ENCODE results near the gene TRPC6.

TRPC6 gene

GRCh38 chr11:101584655-101585054 is 848 bp upstream of the TRPC6 start:
- H3K4me2 ChIP-seq (ENCODE audit: low read depth, low read length, poor library complexity, severe bottlenecking): no peak overlapping the region
- H4K20me1 ChIP-seq (ENCODE audit: low read depth, low read length): no peaks in the 10 kb centered on the region
- no peak overlapping the region for H3K9ac ChIP-seq (ENCODE audit: low read length)
- no peaks in the 10 kb centered on the region for H3K79me2 ChIP-seq (ENCODE audit: insufficient read depth, low read length)
- H3K9me3 ChIP-seq (ENCODE audit: insufficient read depth, low read length): no peaks in the 10 kb centered on the region
- H3F3A ChIP-seq (ENCODE audit: insufficient read depth): no peaks in the 10 kb centered on the region
- no peaks in the 10 kb centered on the region for H3K36me3 ChIP-seq (ENCODE audit: low read length)
- H3K4me3 ChIP-seq (ENCODE audit: insufficient read depth, low read length, poor library complexity, severe bottlenecking): no peak overlapping the region
- no peak overlapping the region for H3K27ac ChIP-seq (ENCODE audit: low read depth, low read length)
- H2AFZ ChIP-seq (ENCODE audit: low read depth, low read length, severe bottlenecking): no peak overlapping the region
- no peaks in the 10 kb centered on the region for H3K27me3 ChIP-seq (ENCODE audit: low read length)
- TF ChIP-seq CTCF (IDR thresholded peaks at IDR 0.05; ENCODE audit: insufficient read depth, low read length, poor library complexity, severe bottlenecking) (no peak), EZH2phosphoT487 (conservative IDR thresholded peaks at IDR 0.05; ENCODE audit: low read length) (no peak)
- H3K9me2 ChIP-seq (replicated peaks; ENCODE audit: insufficient read depth, low read length): no peaks in the 10 kb centered on the region

GRCh38 chr11:101584129-101584515 is 315 bp upstream of the TRPC6 start:
- Histone ChIP-seq H3K27me3 (ENCODE audit: low read length) (no peaks in the 10 kb centered on the region), H3K4me2 (ENCODE audit: low read depth, low read length, poor library complexity, severe bottlenecking) (no peak overlapping the region), H2AFZ (ENCODE audit: low read depth, low read length, severe bottlenecking) (no peak overlapping the region), H3K27ac (ENCODE audit: low read depth, low read length) (no peak overlapping the region), H3K9me3 (ENCODE audit: insufficient read depth, low read length) (no peaks in the 10 kb centered on the region), H3K79me2 (ENCODE audit: insufficient read depth, low read length) (no peaks in the 10 kb centered on the region), H3K4me3 (ENCODE audit: insufficient read depth, low read length, poor library complexity, severe bottlenecking) (no peak overlapping the region), H3F3A (ENCODE audit: insufficient read depth) (no peaks in the 10 kb centered on the region), H3K36me3 (ENCODE audit: low read length) (no peaks in the 10 kb centered on the region), H3K9me2 (replicated peaks; ENCODE audit: insufficient read depth, low read length) (no peaks in the 10 kb centered on the region), H4K20me1 (ENCODE audit: low read depth, low read length) (no peaks in the 10 kb centered on the region), H3K9ac (ENCODE audit: low read length) (no peak overlapping the region)
- TF ChIP-seq CTCF (IDR thresholded peaks at IDR 0.05; ENCODE audit: insufficient read depth, low read length, poor library complexity, severe bottlenecking) (no peak), EZH2phosphoT487 (conservative IDR thresholded peaks at IDR 0.05; ENCODE audit: low read length) (no peak)

- Histone ChIP-seq H4K20me1 (ENCODE audit: low read depth, low read length) (no peaks in the 10 kb centered on the region), H3K9ac (ENCODE audit: low read length) (no peak overlapping the region), H3F3A (ENCODE audit: insufficient read depth) (no peaks in the 10 kb centered on the region), H3K4me3 (ENCODE audit: insufficient read depth, low read length, poor library complexity, severe bottlenecking) (no peak overlapping the region), H2AFZ (ENCODE audit: low read depth, low read length, severe bottlenecking) (no peak overlapping the region), H3K4me2 (ENCODE audit: low read depth, low read length, poor library complexity, severe bottlenecking) (no peak overlapping the region), H3K36me3 (ENCODE audit: low read length) (no peaks in the 10 kb centered on the region), H3K27me3 (ENCODE audit: low read length) (no peaks in the 10 kb centered on the region), H3K9me3 (ENCODE audit: insufficient read depth, low read length) (no peaks in the 10 kb centered on the region), H3K27ac (ENCODE audit: low read depth, low read length) (no peak overlapping the region), H3K9me2 (replicated peaks; ENCODE audit: insufficient read depth, low read length) (no peaks in the 10 kb centered on the region), H3K79me2 (ENCODE audit: insufficient read depth, low read length) (no peaks in the 10 kb centered on the region)
- TF ChIP-seq CTCF (IDR thresholded peaks at IDR 0.05; ENCODE audit: insufficient read depth, low read length, poor library complexity, severe bottlenecking): no peak
- TF ChIP-seq EZH2phosphoT487 (conservative IDR thresholded peaks at IDR 0.05; ENCODE audit: low read length): no peak
Observed at GRCh38 chr11:101582989-101583250, 887 bp downstream of the TRPC6 start.
